ENCODE measurements around the gene DLGAP1.

GRCh38 chr18:3599861-3600260, 855.2 kb downstream of the DLGAP1 start:
- TF ChIP-seq CTCF (IDR thresholded peaks at IDR 0.05 in 8 of 11, conservative IDR thresholded peaks at IDR 0.05 in 3 of 11) (no peak), POLR2A (IDR thresholded peaks at IDR 0.05) (no peak)

All from spleen (tissue), 7 donors.